Activated CD8-positive, alpha-beta T cell treated with anti-CD3 and anti-CD28 coated beads for 36 hours (primary cell): ENCODE results near the gene FASLG. TPM values are rescaled to one million over a fixed set of nuclear protein-coding genes. Genes with fewer than 3 reads are reported as not detected.

Source experiments
- ATAC-seq: fragments of 200-7000 bp; cut with Tn5 transposase; one replicate; pipeline ENCODE4 v1.10.0; 2021; ENCODE audit warnings: mild to moderate bottlenecking, moderate library complexity
- CTCF ChIA-PET: fragments of 350-600 bp; sonication (Branson Sonifier 250); formaldehyde crosslinking; loops from one replicate; lab custom pipeline; 2021; ENCODE audit warnings: antibody characterized with exemption; lab: Charles Lee
- POLR2A ChIA-PET: fragments of 350-600 bp; sonication (Branson Sonifier 250); formaldehyde crosslinking; loops from one replicate; lab custom pipeline; 2021; ENCODE audit warnings: antibody characterized with exemption; lab: Charles Lee
- DNase-seq: peaks from one replicate; pipeline ENCODE4 v3.0.0-alpha.2; 2020
- H3K27ac Mint-ChIP-seq: one replicate; pipeline ENCODE4 v1.8.0; 2021; ENCODE audit warnings: mild to moderate bottlenecking, mixed read lengths
- H3K27me3 Mint-ChIP-seq: one replicate; pipeline ENCODE4 v1.8.0; 2021; ENCODE audit warnings: mixed read lengths
- H3K36me3 Mint-ChIP-seq: one replicate; pipeline ENCODE4 v1.8.0; 2021; ENCODE audit warnings: low read depth, mixed read lengths
- H3K4me1 Mint-ChIP-seq: one replicate; pipeline ENCODE4 v1.8.0; 2021; ENCODE audit warnings: low read depth, mixed read lengths
- H3K4me3 Mint-ChIP-seq: one replicate; pipeline ENCODE4 v1.8.0; 2021; ENCODE audit warnings: mild to moderate bottlenecking, moderate library complexity, mixed read lengths
- H3K9me3 Mint-ChIP-seq: one replicate; pipeline ENCODE4 v1.8.0; 2021; ENCODE audit warnings: mixed read lengths
- CTCF ChIP-seq: fragments of 200-600 bp; IDR thresholded peaks from one replicate; pipeline ENCODE4 v1.8.0; 2022; ENCODE audit warnings: antibody characterized with exemption, mild to moderate bottlenecking
- intact Hi-C: fragments of 100-400 bp; cut with micrococcal nuclease; formaldehyde crosslinking; loops from one replicate; pipeline ENCODE4 v1.10.0; 2022
- total RNA-seq, 2 experiments: library from RNA; stranded (reverse); gene quantifications; one replicate each; pipeline ENCODE4 v1.2.3, GENCODE V29; 2021

The FASLG gene
- total RNA-seq, 2 experiments from 2014 or later = 7.0 to 8.4 TPM

- peak; percentile 75 for ATAC-seq
- H3K27ac Mint-ChIP-seq = peak overlapping the region; percentile 85
- intact Hi-C loops = loop anchor here (1.0 to 5.0 kb wide), 5 partner anchors 8 to 46 kb away; no protein-coding TSS in a partner anchor
- H3K36me3 Mint-ChIP-seq = peaks cover 62% of the 10 kb centered on the region
- ChIA-PET POLR2A (interaction anchor here (0.6 to 1.5 kb wide), 8 partner anchors 8 to 815 kb away, joined by 3 to 5 read pairs (median 4); no protein-coding TSS in a partner anchor), CTCF (interaction anchor here (1.0 to 1.7 kb wide), 5 partner anchors 16 to 55 kb away, joined by 3 to 5 read pairs (median 4); no protein-coding TSS in a partner anchor)
- peak; percentile 96 for DNase-seq
- H3K9me3 Mint-ChIP-seq = peaks cover 8% of the 10 kb centered on the region
- TF ChIP-seq CTCF = no peak
- peaks cover 80% of the 10 kb centered on the region for H3K4me1 Mint-ChIP-seq
- peaks cover 8% of the 10 kb centered on the region for H3K27me3 Mint-ChIP-seq
- H3K4me3 Mint-ChIP-seq = peak overlapping the region; percentile 79
Observed at GRCh38 chr1:172662464-172663109, 3.7 kb downstream of the FASLG start.

GRCh38 chr1:172663732-172664131 lies 4.8 kb downstream of the FASLG start:
- no peak for TF ChIP-seq CTCF
- peaks cover 8% of the 10 kb centered on the region for H3K9me3 Mint-ChIP-seq
- peaks cover 11% of the 10 kb centered on the region for H3K27me3 Mint-ChIP-seq
- intact Hi-C loops = loop anchor here (2.0 to 5.0 kb wide), 3 partner anchors 35 to 45 kb away; no protein-coding TSS in a partner anchor
- H3K4me1 Mint-ChIP-seq = peaks cover 84% of the 10 kb centered on the region
- H3K27ac Mint-ChIP-seq = peak overlapping the region; percentile 85
- no peak for ATAC-seq
- peak overlapping the region; percentile 79 for H3K4me3 Mint-ChIP-seq
- ChIA-PET POLR2A (interaction anchor here (0.9 to 1.2 kb wide), 3 partner anchors 11 to 26 kb away, joined by 3 to 4 read pairs (median 3); no protein-coding TSS in a partner anchor), CTCF (interaction anchor here (0.9 to 3.4 kb wide), 8 partner anchors 11 to 82 kb away, joined by 3 to 16 read pairs (median 4); no protein-coding TSS in a partner anchor)
- no peak for DNase-seq
- peaks cover 72% of the 10 kb centered on the region for H3K36me3 Mint-ChIP-seq

GRCh38 chr1:172668097-172668496 lies 9.2 kb downstream of the FASLG start:
- H3K36me3 Mint-ChIP-seq = peaks cover 57% of the 10 kb centered on the region

GRCh38 chr1:172669011-172669410 lies 10.1 kb downstream of the FASLG start:
- intact Hi-C loops = no loop called here
- peaks cover 7% of the 10 kb centered on the region for H3K9me3 Mint-ChIP-seq
- H3K27ac Mint-ChIP-seq = peak overlapping the region; percentile 66
- peaks cover 17% of the 10 kb centered on the region for H3K27me3 Mint-ChIP-seq
- ChIA-PET POLR2A (no interaction called here), CTCF (no interaction called here)
- no peak for ATAC-seq
- H3K4me1 Mint-ChIP-seq = peaks cover 81% of the 10 kb centered on the region
- DNase-seq = no peak
- no peak overlapping the region for H3K4me3 Mint-ChIP-seq
- TF ChIP-seq CTCF = no peak
- H3K36me3 Mint-ChIP-seq = peaks cover 50% of the 10 kb centered on the region

More at GRCh38 chr1:172668097-172668496, 9.2 kb downstream of the FASLG start:
- ChIA-PET CTCF (interaction anchor here (0.9 kb wide), 1 partner anchor 52 kb away, joined by 6 read pairs; no protein-coding TSS in a partner anchor), POLR2A (interaction anchor here (1.1 to 1.6 kb wide), 2 partner anchors 14 to 30 kb away, joined by 3 to 5 read pairs; no protein-coding TSS in a partner anchor)
- peaks cover 11% of the 10 kb centered on the region for H3K9me3 Mint-ChIP-seq
- H3K27ac Mint-ChIP-seq = no peak overlapping the region
- H3K4me3 Mint-ChIP-seq = no peak overlapping the region
- no peak for TF ChIP-seq CTCF
- intact Hi-C loops = no loop called here
- ATAC-seq (no peak), DNase-seq (no peak)
- peaks cover 15% of the 10 kb centered on the region for H3K27me3 Mint-ChIP-seq
- H3K4me1 Mint-ChIP-seq = peaks cover 81% of the 10 kb centered on the region
